ENCODE results near the gene DOK7.

The DOK7 gene

GRCh38 chr4:3492741-3493719, 29.9 kb downstream of the DOK7 start:
- DNase-seq, result no peak

GRCh38 chr4:3493720-3494461, 30.8 kb downstream of the DOK7 start:
- DNase-seq, result no peak

- DNase-seq, result no peak
Measured at GRCh38 chr4:3494462-3494871, 31.4 kb downstream of the DOK7 start.

- no peak for DNase-seq
Measured at GRCh38 chr4:3495204-3495975, 32.3 kb downstream of the DOK7 start.

- no peak for DNase-seq
Measured at GRCh38 chr4:3496021-3496420, 32.9 kb downstream of the DOK7 start.

GRCh38 chr4:3497095-3497494, 34.0 kb downstream of the DOK7 start:
- DNase-seq, result no peak

GRCh38 chr4:3497523-3498389, 34.6 kb downstream of the DOK7 start:
- DNase-seq, result no peak

- no peak for DNase-seq
Measured at GRCh38 chr4:3498407-3498806, 35.3 kb downstream of the DOK7 start.

GRCh38 chr4:3498901-3499510, 35.9 kb downstream of the DOK7 start:
- DNase-seq, result peak; percentile 82

GRCh38 chr4:3499710-3500109, 36.6 kb downstream of the DOK7 start:
- no peak for DNase-seq

- no peak for DNase-seq
Measured at GRCh38 chr4:3500111-3500510, 37.0 kb downstream of the DOK7 start.

GRCh38 chr4:3500634-3501101, 37.6 kb downstream of the DOK7 start:
- DNase-seq, result no peak

GRCh38 chr4:3501126-3501824, 38.2 kb downstream of the DOK7 start:
- no peak for DNase-seq

- DNase-seq, result no peak
Measured at GRCh38 chr4:3501825-3502425, 38.8 kb downstream of the DOK7 start.

GRCh38 chr4:3502941-3503936, 40.1 kb downstream of the DOK7 start:
- DNase-seq, result no peak

- DNase-seq, result no peak
Measured at GRCh38 chr4:3505231-3505630, 42.1 kb downstream of the DOK7 start.

- no peak for DNase-seq
Measured at GRCh38 chr4:3508542-3508941, 45.4 kb downstream of the DOK7 start.

- DNase-seq, result no peak
Measured at GRCh38 chr4:3510481-3510880, 47.4 kb downstream of the DOK7 start.

- DNase-seq, result no peak
Measured at GRCh38 chr4:3511187-3511586, 48.1 kb downstream of the DOK7 start.

Measured in COR-L47 (cell line).